Loucy (cell line): ENCODE measurements around the gene MSL3B.
A peak's percentile ranks its signal among the peaks of the same experiment; 100 is the strongest.

Source experiments
- EZH2phosphoT487 ChIP-seq: fragments of 200-600 bp; IDR thresholded peaks from 2 replicates; pipeline ENCODE4 v1.6.1; 2018; ENCODE audit warnings: antibody characterized with exemption, mild to moderate bottlenecking, moderate library complexity, borderline replicate concordance
- TF ChIP-seq, protein P1 (sequence below): fragments of 200-600 bp; sonication (generic); conservative IDR thresholded peaks from 2 replicates; pipeline ENCODE4 v1.5.1; 2014; ENCODE audit warnings: mild to moderate bottlenecking, antibody characterized with exemption, low read length

DNA sequence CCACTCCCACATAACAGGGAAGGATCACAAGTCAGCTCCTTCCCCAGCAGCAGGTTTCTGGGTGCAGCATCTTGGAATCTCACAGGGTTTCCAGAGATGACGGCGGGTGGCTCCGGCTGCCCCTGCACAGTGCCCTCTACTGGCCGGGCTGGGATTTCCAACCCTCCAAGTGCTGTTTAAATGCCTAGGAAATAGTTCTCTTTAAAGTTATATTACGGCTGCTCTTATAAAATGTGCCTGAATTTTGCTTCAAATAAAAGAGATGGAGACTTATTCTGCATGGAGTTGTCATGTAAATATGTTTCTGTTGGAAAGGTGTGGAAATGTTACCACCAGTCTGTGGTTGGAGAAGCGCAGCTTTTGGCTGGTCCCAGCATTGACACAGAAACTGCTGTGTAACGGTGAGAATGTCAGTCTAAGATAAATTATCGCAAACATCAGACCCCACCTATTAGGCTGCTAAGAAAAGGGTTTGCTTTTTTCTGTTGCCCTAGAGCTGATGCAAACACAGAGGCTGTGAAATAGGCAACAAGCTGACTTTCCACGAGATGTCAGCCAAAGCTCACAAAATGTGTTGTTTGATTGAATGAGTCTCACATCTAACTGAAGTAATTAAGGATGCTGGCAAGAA, 10.6 kb downstream of the MSL3B start:
- TF ChIP-seq, protein P1, sequence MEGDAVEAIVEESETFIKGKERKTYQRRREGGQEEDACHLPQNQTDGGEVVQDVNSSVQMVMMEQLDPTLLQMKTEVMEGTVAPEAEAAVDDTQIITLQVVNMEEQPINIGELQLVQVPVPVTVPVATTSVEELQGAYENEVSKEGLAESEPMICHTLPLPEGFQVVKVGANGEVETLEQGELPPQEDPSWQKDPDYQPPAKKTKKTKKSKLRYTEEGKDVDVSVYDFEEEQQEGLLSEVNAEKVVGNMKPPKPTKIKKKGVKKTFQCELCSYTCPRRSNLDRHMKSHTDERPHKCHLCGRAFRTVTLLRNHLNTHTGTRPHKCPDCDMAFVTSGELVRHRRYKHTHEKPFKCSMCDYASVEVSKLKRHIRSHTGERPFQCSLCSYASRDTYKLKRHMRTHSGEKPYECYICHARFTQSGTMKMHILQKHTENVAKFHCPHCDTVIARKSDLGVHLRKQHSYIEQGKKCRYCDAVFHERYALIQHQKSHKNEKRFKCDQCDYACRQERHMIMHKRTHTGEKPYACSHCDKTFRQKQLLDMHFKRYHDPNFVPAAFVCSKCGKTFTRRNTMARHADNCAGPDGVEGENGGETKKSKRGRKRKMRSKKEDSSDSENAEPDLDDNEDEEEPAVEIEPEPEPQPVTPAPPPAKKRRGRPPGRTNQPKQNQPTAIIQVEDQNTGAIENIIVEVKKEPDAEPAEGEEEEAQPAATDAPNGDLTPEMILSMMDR = peak; percentile 92
- TF ChIP-seq EZH2phosphoT487 = no peak
